Colon (tissue), 2 donors: Measurements from ENCODE around the gene SBF1.
"Not testable (repeated sequence)": the region's sequence is repeated elsewhere in the genome, so short reads cannot be mapped to it uniquely, and the experiment has no call there.

Source experiments
- FAIRE-seq: peaks from 2 replicates; lab custom pipeline; 2012; peaks lifted over from hg19 to GRCh38; lab: Jason Lieb, UNC
- donor health status: control.
- donor health status: control.

The SBF1 gene

DNA sequence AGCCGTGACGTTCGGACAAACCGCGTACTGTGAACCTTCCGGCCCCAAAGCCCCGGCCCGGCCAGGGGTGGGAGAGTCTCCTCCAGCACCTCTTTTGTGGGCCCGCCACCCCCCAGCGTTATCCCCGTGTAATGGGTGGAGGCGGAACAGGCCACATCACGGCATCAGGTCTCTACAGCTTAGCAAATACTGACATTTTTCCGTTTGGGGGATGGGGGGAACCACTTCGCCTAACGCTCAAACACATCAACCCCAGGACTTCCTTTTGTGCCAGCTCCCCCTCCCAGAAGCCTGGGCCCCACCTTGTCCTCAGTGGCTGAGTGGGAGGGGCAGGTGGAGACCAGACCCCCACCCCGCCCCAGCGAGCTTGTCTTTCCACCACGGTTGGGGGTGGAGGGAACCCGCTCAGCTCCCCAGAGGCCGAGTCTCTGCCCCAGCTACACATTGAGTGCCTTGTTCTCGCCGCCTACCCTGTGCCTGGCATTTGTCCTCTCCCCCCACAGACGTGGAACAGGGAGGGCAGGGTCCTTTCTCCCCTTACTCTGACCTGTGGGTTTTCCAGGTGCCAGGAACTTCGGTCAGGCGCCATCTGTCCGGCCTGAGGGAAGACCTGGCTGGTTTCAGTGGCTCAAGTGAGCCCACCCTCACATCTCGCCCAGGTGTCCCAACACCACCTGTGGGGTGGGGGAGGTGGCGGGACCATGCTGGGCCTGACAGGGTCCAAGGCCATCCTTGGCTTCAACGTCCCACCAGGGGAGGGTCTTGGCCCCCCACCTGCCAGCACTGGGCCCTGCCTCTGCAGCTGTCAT, 29.6 kb downstream of the SBF1 start:
- no peak for FAIRE-seq

DNA sequence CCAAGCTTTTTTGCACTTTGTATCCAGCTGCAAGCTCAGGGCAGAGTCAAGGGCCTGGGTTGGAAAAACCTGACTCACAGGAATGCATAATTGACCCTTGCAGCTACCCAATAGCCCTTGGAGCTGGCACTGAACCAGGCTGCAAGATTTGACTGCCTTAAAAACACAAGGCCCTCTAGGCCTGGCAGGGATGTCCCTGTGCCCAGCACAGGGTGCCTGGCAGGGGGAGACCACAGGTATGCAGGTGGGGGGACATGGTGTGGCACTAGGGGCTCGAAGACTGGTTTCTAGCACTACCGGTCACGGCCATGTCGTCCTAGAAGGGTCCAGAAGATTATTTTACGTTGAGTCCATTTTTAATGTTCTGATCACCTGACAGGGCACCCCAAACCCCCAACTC, 30.2 kb downstream of the SBF1 start:
- no peak for FAIRE-seq

DNA sequence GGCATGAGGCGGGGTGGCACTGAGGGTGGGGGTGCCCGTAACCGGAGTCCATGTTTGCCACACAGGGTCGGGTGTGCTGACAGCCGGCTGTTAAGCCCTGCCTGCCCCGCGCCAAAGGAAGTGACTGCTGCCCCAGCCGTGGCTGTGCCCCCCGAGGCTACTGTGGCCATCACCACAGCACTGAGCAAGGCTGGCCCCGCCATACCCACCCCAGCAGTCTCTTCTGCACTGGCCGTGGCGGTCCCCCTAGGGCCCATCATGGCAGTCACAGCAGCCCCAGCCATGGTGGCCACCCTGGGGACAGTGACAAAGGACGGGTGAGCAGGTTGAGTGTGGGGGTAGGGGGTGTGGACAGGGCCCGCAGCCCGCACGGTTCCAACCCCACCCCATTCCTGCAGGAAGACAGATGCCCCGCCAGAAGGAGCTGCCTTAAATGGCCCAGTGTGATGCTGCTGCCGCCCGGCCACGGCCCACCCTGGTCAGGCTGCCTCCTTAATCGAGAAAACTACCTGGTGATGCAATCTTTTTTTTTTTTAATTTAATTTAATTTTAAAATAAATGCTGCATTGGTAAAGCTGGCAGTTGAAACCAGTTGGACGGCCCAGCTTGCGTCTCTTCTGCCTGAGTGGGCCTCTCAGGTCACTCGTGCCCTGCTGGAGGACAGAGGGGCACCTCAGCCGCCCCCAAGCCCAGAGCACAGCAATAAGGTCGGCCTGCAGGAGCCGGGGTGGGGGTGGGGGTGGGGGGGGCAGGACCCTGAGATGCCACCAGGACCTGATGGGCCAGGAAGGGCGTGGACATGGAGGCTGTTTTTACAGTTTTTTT, 30.8 kb downstream of the SBF1 start:
- no peak for FAIRE-seq

DNA sequence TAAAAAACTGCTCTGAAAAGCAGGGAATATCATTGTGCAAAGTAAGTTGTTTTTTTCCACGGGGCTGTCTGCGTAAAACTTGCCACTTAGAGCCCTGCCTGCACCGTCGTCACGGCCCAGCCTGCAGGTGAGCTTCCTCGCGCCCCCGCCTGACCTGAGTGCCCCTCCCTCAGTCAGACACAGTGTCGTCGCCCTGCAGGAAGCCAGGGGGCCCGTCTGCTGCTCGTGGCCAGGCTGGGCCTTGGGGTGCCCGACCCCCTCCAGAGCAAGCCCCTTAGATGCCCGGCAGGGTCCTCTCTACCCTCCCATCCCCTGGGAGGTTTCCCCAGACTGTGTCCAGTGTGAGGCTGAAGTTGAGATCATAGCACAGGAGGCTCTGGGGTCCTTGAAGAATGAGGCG, 31.6 kb downstream of the SBF1 start:
- no peak for FAIRE-seq

DNA sequence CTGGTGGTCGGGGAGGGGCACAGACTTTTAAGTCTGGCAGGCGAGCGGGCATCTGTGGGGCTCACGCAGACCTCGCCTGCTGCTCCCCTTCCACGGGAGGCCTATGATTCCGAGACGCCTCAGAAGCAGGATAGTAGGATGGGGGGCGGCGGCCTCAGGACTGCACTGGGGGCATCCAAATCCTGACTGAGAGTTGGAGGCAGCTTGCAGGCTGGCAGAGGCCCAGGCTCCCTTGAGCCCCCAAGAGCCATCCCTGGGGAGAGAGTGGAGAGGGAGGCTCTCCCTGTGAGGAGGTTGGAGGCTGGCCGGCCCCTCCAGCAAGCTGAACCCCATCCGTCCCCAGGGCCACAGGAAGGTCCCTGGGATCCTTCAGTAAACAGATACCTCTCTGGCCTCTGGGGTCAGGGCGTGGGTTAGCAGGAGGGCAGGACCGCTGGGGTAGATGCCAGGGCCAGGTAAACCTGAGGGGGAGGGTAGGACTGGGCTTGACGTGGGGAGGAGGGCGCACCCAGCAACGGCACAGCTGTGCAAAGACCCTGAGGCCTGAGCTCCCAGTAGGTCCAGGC, 33.3 kb downstream of the SBF1 start:
- no peak for FAIRE-seq

DNA sequence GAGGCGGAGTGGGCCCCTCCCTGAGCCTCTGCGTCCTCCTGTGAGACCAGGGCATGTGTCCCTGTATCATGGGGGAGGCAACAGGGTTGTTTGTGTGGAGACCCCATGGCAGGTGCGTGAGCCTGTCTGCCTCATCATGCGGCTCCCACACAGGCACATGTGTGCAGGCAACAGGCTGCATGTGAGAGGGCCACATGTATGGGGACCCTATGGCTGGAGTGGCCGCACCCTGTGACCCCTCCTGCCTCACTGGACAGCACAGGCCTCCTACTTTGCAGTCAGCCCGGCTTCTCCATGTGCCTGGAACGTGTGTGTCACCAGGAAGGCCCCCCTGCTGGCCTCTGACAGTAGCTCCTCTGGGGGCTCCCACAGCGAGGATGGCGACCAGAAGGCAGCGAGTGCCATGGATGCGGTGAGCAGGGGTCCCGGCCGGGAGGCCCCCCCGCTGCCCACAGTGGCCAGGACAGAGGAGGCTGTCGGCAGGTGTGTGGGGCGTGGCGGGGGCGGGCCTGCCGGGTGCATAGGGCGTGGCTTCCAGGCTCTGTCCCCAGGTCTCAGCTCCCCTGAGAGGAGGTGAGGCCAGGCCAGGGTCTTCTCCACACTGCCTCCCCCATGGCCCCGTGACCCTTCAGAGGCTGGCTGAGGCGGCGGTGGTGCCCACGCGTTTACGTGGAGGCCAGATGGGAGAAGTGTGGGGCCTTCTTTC, 34.1 kb downstream of the SBF1 start:
- no peak for FAIRE-seq

DNA sequence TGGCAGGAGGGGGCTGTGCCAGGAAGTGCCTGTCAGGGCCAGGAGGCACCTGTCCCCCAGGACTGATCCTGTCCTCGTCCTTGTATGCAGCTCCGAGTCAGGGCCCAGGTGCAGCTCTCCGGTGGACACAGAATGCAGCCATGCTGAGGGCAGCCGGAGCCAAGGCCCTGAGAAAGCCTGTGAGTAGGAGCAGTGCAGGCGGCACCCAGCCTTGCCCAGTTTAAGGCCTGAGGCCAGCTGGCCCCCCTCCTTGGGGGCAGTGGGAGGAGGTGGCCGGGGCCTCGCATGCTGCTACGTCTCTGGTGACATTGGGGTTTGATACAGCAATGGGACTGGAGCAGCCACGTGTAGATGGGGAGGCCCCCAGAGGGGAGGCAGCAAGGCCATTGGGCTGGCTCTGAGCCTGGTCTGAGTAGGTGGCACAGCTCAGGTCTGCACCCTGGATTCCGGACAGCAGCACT, 34.9 kb downstream of the SBF1 start:
- FAIRE-seq = no peak

DNA sequence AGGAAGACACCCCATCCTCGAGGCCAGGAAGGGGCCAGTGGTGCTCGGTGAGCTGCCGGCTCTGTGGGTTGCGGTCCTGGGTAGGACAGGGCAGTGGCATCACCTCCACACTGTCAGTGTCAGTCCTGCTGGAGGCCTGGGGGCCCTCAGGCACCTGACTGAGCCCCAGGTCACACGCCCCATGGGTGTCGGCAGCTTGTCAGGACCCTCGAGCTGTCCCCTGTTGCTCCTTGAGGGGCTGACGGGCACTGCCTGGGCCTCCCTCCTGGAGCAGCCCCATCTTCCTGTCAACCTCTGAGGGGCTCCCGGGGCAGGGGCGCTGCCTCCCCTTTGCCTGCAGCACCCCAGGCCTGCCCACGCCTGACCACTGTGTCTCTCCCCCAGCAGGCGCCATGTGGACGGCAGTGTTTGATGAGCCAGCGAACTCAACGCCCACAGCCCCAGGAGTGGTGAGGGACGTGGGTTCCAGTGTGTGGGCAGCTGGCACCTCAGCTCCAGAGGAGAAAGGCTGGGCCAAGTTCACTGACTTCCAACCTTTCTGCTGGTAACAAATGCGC, 35.4 kb downstream of the SBF1 start:
- no peak for FAIRE-seq

DNA sequence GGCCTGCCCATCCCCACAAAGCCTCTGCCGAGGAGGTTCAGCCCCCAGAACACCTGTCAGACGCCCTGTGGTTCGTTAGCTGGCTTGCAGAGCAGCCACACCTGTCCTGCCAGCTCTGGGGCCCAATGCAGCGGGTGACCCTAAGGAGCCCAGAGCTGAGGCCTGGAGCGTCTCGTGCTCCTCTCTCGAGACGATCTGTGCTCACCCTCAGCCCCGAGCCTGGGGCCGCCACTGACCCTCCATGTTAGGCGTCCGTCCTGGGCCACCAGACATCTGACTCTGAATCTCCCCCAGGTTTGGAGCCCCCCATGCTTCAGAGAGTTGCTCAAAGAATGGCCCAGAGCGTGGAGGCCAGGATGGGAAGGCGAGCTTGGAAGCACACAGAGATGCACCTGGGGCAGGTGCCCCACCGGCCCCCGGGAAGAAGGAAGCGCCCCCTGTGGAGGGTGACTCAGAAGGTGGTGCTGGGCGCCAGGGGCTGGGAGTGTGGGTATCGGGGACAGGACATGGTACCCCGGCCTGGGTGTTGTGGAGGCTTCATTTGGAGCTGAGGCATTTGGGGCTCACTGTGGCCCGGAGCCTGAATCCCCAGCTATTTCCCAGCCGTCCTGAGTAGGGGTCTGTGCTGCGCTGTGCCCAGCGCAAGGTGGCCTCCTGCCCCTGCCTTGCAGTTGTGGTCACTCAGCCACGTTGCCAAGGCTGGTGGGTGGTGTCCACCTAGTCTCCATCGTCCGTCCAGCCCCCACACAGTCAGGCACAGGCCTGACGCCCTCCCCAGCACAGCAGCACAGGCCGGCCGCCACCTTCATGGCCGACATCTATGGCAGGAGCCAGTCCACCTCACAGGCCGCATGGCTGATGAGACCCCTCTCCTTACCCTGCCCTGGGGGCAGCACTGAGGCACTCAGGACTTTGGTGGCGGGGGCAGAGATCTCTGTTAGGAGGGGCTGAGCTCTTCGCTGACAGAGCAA, 36.2 kb downstream of the SBF1 start:
- no peak for FAIRE-seq

DNA sequence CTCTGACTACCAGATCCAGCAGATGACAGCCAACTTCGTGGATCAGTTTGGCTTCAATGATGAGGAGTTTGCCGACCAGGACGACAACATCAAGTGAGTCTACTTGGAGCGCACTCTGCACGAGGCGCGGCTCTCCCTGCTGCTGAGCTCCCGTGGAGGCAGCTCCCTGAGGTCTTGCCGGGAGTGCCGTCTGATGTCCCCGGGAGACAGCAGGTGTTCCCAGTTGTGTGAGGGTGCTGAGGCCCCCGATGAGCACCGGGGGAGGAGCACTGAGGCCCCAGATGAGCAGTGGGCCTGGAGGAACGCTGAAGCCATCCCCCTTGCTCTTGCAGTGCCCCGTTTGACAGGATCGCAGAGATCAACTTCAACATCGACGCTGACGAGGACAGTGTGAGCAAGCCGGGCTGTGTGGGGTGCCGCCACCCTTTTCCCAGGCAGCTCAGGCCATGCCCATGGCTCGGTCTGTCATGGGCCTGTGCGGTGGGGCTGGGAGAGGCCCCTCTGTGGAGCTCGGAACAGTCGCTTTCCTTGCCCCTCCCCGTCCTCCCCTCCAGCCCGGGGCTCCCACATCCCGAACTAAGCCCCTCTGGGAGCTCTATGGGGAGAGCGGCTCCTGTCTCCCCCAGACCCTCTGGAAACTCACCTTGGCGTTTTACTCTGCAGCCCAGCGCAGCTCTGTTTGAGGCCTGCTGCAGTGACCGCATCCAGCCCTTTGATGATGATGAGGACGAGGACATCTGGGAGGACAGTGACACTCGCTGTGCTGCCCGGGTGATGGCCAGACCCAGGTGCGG, 37.1 kb downstream of the SBF1 start:
- no peak for FAIRE-seq

DNA sequence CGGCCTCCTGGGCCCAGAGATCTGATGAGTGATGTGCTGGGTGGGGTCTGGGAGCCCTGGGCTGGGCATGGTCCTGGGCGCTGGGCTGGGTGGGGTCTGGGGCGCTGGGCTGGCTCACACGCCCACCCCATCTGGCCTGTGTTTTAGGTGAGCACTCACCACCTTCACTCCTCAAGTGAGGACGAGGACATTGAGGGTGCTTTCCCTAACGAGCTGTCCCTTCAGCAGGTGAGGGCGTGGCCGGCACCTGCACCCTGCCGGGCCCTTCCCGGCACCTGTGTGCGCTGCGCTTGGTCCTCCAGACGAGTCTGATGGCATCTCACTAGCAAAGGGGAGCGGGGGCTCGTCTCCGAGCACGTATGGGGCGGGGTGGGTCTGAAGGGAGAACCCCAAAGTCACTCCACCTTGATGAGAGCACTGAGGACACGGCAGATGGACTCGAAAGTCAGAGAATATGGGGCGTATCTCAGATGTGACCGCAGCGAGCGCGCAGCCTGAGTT, 37.9 kb downstream of the SBF1 start:
- FAIRE-seq = no peak

DNA sequence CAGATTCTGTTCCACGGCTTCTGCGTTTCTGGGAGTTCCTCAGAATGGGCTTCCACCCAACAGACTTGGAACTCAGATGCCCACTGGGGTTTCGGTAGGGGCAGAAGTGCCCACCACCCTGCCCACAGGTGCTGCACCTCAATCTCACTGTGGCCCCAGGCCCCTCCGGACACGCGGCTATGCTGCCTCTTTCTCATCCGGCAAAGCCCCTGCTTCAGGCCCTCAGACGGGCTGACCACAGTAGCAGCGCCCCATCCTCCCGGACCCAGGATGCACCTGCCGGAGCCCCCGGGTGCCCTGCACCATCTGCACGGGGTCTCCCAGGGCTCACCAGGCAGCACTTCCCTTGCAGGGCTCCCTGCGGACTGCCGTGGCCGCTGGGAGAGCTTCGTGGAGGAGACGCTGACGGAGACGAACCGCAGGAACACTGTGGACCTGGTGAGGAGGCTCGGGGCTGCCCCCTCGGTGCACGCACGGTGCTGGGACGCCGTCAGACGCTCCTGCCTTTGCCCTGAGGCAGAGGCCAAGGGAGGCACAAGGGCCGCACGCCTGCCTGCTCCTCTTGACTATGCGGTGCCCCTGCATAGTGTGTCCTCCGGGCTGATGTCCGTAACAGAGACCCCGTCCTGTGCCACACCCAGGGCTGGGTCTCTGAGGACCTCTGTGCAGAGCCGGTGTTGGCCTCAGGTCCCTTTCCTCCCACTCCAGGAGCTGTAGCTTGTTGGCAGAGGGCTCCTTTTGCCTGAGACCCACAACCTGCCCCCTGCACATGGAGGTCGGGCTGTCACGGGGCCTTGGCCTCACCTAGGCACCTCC, 38.6 kb downstream of the SBF1 start:
- FAIRE-seq = no peak

DNA sequence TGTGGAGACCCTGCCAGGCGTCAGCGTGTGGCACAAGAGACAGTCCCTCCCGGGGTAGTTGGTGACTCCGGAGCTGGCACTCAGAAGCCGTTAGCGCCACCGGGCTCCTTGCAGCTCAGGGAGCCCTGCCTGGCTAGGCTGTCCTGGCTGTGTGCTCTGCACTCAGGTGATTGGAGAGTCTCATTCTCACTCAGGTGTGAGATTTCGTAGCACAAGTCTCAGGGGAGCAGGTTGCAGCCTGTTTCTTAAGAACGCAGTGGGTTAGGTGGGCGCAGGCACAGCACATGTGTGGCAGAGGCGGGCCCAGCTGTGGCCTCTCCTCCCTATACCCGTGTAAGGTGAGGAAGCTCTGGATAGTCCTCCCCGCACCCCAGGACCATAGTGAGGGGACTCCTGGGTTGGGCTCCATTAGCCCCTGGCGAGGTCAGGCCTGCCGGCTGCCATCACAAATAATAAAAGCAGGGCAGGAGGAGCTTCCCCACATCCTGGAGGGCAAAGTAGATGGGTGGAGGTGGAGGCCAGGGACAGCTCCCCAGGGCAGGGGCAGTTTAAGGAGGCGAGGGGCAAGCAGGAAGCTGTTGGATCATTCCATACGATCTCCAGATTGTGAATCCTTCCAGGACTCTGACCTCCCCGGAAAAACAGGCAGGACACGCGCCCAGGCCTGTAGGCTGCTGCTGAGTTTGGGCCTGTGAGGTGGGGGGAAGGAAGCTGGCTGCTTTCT, 39.4 kb downstream of the SBF1 start:
- no peak for FAIRE-seq

DNA sequence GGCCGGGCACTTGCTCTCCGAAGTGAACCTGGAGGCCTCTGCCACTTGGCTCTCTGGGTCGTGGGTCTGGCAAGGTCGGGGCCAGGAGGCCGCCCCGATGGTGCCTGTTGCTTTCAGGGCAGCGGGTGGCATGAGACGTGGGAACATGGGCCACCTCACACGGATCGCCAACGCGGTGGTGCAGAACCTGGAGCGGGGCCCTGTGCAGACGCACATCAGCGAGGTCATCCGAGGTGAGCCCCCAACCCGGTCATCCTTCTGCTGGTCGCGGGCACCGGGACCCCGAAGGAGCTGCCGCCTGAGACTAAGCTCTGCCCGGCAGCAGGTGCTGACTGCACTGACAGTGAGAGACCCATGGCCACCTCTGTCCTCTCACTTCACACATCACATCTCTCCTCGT, 40.0 kb downstream of the SBF1 start:
- no peak for FAIRE-seq

DNA sequence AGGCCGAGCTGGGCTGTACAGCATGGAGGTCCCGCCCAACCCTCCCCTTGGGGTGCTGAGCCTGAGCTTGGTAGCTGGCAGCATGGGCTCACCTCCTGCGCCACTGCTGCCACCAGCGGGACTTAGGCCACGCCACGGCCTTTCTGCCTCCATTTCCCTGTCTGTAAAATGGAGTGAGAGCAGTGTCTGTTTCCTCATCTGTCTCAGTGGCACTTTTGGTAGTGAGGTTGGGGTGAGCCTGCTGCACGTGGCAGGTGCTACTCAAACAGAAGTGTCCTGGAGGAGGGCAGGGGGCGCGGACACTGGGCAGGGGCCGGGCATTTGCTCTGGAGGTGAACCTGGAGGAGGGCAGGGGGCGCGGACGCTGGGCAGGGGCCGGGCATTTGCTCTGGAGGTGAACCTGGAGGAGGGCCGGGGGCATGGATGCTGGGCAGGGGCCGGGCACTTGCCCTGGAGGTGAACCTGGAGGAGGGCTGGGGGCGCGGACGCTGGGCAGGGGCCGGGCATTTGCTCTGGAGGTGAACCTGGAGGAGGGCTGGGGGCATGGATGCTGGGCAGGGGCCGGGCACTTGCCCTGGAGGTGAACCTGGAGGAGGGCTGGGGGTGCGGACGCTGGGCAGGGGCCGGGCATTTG, 41.8 kb downstream of the SBF1 start:
- not testable (repeated sequence) for FAIRE-seq

DNA sequence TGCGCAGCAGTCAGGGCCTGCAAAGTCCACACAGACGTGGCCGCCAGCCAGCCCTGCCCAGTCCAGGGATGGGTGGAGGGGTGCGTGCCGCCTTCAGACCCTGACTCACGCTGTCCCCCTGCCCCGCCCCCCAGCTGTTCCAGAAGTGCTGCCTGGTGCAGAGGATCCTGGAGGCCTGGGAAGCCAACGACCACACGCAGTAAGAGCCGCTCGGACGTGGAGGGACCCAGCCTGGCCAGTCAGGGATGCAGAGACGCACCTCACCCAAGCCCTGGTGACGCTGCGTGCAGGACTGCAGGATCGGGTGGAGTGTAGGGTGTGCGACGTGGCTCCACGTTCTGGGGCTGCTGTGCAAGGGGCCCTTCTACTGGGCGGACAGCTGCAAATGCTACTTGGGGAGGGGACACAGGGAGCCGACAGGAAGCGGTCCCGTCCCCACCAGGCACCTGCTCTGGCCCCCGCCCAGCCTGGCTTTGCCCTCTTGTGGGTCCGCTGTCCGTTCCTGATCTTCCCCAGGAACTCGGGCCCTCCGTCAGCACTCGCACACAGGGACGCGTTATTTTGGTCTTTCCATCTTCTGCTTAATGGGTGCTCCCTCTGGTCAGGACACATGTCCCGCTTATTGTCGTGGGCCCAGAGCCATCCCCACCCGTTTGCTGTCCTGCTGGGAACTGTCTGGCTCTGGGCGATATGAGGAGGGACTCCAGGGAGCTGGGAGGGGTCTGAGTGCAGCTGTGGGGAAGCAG, 42.5 kb downstream of the SBF1 start:
- no peak for FAIRE-seq
